GM18520 (cell line): ENCODE results near the gene OR10C1.
"Not testable (repeated sequence)": the region's sequence is repeated elsewhere in the genome, so short reads cannot be mapped to it uniquely, and the experiment has no call there.

Experiments used
- ATAC-seq: cut with Tn5 transposase; IDR thresholded peaks from one replicate; pipeline ENCODE4 v1.9.1; 2021; ENCODE audit not compliant: unreplicated experiment

Gene OR10C1

GRCh38 chr6:29439006-29439405, at the start of gene OR10C1:
OR10C1 (plus strand) TSS chr6:29439306; CDS start chr6:29440016, 710 bp downstream.
- ATAC-seq: no peak

- ATAC-seq: no peak
These were observed 43.8 kb upstream of the OR10C1 start, which contains the start of gene OR12D2 for GRCh38 chr6:29395331-29395730. OR12D2 (plus strand) TSS chr6:29395631; CDS start chr6:29396700, 1,069 bp downstream.

- ATAC-seq: no peak
These were observed 39.6 kb upstream of the OR10C1 start for GRCh38 chr6:29399525-29399924.

- ATAC-seq: no peak
These were observed 35.3 kb upstream of the OR10C1 start for GRCh38 chr6:29403801-29404200.

GRCh38 chr6:29414588-29414987, 24.5 kb upstream of the OR10C1 start, which contains the start of gene OR12D1:
OR12D1 (plus strand) TSS chr6:29414928.
- no peak for ATAC-seq

- ATAC-seq: no peak
These were observed 19.6 kb upstream of the OR10C1 start for GRCh38 chr6:29419516-29419915.

- no peak for ATAC-seq
These were observed 14.9 kb upstream of the OR10C1 start for GRCh38 chr6:29424168-29424567.

- no peak for ATAC-seq
These were observed 14.5 kb upstream of the OR10C1 start for GRCh38 chr6:29424575-29424974.

GRCh38 chr6:29425075-29425474, 14.0 kb upstream of the OR10C1 start:
- no peak for ATAC-seq

- no peak for ATAC-seq
These were observed 12.5 kb upstream of the OR10C1 start for GRCh38 chr6:29426654-29427053.

GRCh38 chr6:29436730-29437129, 2.4 kb upstream of the OR10C1 start:
- ATAC-seq: not testable (repeated sequence)

- ATAC-seq: no peak
These were observed 3.6 kb downstream of the OR10C1 start for GRCh38 chr6:29442719-29443118.

GRCh38 chr6:29444031-29444430, 4.9 kb downstream of the OR10C1 start:
- not testable (repeated sequence) for ATAC-seq

GRCh38 chr6:29447670-29448069, 8.6 kb downstream of the OR10C1 start:
- ATAC-seq: no peak

GRCh38 chr6:29451471-29452193, 12.5 kb downstream of the OR10C1 start:
- no peak for ATAC-seq

GRCh38 chr6:29456971-29457370, 17.9 kb downstream of the OR10C1 start, which contains the start of the genes OR11A1 and OR2H1:
OR11A1 (minus strand) TSS chr6:29457071; CDS start chr6:29427641, 29,430 bp downstream.
OR2H1 (plus strand) TSS chr6:29457155; CDS start chr6:29461770, 4,615 bp downstream.
- ATAC-seq: no peak

GRCh38 chr6:29461021-29461814, 22.1 kb downstream of the OR10C1 start:
- no peak for ATAC-seq

- ATAC-seq: no peak
These were observed 22.9 kb downstream of the OR10C1 start for GRCh38 chr6:29462022-29462421.

- ATAC-seq: no peak
These were observed 26.2 kb downstream of the OR10C1 start for GRCh38 chr6:29465279-29465678.

- no peak for ATAC-seq
These were observed 26.7 kb downstream of the OR10C1 start for GRCh38 chr6:29465801-29466200.

GRCh38 chr6:29466241-29466640, 27.1 kb downstream of the OR10C1 start:
- no peak for ATAC-seq

GRCh38 chr6:29474996-29475395, 35.9 kb downstream of the OR10C1 start:
- no peak for ATAC-seq
